ENCODE measurements around the gene ARHGEF11. TPM values are rescaled to one million over a fixed set of nuclear protein-coding genes. Genes with fewer than 3 reads are reported as not detected.
"Not testable (repeated sequence)": the region's sequence is repeated elsewhere in the genome, so short reads cannot be mapped to it uniquely, and the experiment has no call there.

ARHGEF11 gene
- total RNA-seq, 2 donors from 2014 or later = 1.0 to 2.5 TPM

DNA sequence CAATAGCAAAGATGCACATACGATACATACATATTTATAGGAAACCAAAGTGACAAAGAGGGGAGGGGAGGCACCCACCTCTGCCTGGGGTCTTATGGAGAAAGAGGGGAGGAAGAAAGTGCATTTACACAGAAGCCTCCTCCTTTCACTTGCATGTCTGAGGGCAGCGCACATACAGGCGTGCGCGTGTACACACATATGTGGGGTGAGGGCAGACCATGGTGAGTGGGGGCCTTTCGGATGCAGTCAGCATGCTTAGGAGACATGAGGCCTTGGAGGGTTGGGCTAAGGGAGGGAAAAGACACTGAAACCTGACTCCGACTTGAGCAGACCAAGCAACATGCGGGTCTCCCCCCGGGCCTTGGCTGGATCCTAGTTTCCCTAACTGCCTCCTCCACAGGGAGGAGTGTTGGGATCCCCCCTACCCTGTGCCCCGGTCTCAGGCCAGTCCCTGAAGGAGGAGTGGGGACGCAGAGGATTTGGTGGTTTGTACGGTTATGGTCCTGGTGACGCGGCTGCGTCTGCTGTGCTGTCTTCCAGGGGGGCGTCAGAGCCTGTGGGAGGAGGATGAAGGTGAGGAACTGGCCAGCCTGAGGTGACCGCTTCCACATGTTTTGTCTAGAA is 109.9 kb downstream of the ARHGEF11 start:
- H3K9me3 Mint-ChIP-seq = no peaks in the 10 kb centered on the region
- no peak for ATAC-seq
- peak; percentile 22 for DNase-seq (ENCODE audit: low spot score)
- H3K27ac Mint-ChIP-seq = no peak overlapping the region
- no peaks in the 10 kb centered on the region for H3K36me3 Mint-ChIP-seq
- H3K4me1 Mint-ChIP-seq (ENCODE audit: low read depth in 2 of 2) = peaks cover 4 to 6% of the 10 kb centered on the region in 2 donors
- H3K4me3 Mint-ChIP-seq = no peak overlapping the region
- peaks cover 11 to 20% of the 10 kb centered on the region in 2 donors for H3K27me3 Mint-ChIP-seq

DNA sequence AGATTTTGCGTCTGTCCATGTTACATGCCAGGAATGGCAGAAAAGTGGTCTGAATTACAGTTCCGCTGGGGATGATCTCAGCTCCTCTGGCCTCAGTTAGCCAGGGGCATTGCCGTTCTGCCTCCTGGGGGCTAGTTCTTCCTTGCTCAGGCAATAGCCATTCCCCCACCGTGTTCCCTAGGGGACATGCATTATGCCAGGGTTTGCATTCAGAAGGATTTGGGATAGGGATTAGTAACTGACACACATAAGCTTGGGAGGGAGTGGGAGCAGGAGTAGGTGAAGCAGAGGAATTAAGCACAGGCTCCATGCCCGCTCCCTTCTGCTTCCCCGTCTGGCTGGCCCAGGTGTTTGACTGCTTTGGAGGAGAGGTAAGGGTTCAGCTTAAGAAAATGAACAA is 112.4 kb downstream of the ARHGEF11 start:
- no peak overlapping the region for H3K27ac Mint-ChIP-seq
- no peaks in the 10 kb centered on the region for H3K9me3 Mint-ChIP-seq
- H3K36me3 Mint-ChIP-seq = no peaks in the 10 kb centered on the region
- DNase-seq (ENCODE audit: low spot score) = no peak
- no peak for ATAC-seq
- H3K4me3 Mint-ChIP-seq = no peak overlapping the region
- peaks cover 33 to 34% of the 10 kb centered on the region in 2 donors for H3K27me3 Mint-ChIP-seq
- H3K4me1 Mint-ChIP-seq (ENCODE audit: low read depth in 2 of 2) = peaks cover 4 to 9% of the 10 kb centered on the region in 2 donors

DNA sequence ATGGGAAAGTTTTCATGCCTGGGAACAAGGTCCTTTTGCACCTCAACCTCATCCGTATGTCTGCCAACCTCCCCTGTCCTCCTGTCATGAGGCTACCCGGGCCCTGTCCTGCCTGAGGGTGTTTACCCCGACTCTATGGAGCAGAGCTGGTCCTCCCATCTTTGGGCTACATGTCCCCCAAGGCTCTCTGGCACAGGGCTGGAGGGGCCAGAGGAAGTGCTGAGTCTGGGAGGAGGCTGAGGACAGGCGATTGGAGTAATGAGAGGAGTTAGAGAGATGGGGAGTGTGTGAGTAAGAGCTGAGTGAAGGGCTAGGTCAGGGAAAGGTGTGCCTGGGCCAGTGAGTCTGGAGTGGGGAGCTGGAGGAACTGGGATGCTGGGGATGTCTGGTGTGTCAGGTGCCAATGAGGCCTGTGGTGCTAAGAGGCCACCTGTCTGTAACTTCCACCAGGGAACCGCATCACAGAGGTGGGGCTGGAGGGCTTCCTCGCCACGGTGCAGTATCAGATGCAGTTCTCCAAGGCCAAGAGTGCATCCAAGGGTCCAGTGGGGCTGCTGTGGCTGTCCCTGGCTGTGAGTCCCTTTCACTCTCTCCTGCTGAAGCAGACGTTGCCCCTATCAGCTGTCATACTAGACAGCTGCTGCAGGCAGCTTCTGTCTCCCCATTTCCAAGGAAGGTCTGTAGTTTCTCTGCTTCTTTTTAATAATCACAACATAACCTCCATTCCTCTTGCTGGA is 113.4 kb downstream of the ARHGEF11 start:
- Mint-ChIP-seq H3K27ac (no peak overlapping the region), H3K9me3 (no peaks in the 10 kb centered on the region), H3K4me3 (no peak overlapping the region), H3K4me1 (ENCODE audit: low read depth in 2 of 2) (peaks cover 6 to 12% of the 10 kb centered on the region in 2 donors), H3K36me3 (no peaks in the 10 kb centered on the region), H3K27me3 (peaks cover 40 to 42% of the 10 kb centered on the region in 2 donors)
- no peak for DNase-seq (ENCODE audit: low spot score)
- ATAC-seq = no peak

DNA sequence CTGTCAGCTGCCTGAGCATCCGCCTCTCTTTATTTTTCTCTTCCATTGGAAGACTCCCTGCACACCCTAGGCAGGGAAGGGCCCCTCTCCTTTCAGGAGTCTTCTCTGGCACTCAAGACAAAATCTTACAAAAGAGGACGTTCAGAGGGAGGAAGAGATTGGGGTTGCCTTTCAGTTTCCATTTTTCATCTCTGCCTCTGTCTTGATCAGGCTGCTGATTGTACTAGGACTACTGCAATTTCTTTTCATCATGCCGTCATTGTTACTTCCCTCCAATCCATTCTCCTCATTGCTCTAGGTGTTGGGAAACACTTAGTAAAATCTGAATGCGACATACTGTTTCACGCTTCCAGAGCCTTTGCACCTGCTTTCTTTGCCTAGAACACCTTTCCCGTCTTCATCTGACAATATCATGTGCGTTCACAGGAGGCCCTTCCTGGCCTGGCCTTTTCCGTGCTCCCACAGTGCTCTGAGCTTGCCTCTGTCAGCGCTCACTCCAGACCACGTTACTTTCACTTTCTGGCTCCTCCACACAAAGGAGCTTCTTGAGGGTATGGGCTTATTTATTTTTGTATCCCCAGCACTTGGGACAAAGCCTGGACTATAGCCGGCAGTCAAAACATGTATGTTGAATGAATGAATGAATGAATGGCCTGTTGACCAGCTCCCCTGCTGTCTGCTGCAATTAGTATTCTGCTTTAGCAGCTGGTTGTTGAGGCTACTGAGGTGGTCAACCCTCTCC is 114.2 kb downstream of the ARHGEF11 start:
- no peak overlapping the region for H3K4me3 Mint-ChIP-seq
- no peaks in the 10 kb centered on the region for H3K36me3 Mint-ChIP-seq
- ATAC-seq (no peak), DNase-seq (ENCODE audit: low spot score) (no peak)
- no peaks in the 10 kb centered on the region for H3K9me3 Mint-ChIP-seq
- peaks cover 43 to 48% of the 10 kb centered on the region in 2 donors for H3K27me3 Mint-ChIP-seq
- H3K4me1 Mint-ChIP-seq (ENCODE audit: low read depth in 2 of 2) = peaks cover 6 to 12% of the 10 kb centered on the region in 2 donors
- no peak overlapping the region for H3K27ac Mint-ChIP-seq

DNA sequence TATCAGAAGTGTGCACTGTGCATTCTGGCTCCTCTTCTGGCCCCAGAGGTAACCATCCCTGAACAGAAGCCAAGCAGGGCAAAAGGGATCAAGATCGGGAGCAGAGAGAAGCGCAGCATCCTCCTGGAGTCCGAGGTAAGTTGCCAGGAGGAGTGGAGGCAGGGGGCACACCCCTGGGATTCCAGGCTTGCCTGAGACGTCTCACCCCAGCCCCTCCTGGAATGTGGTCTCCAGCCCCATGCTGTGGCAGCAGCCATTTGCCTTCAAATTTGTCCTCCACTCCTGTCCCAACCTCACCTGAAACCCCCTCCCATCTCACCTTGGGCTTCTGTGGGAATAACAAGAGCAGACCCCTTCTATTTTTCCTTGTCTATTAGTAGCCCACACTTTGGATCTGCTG is 115.1 kb downstream of the ARHGEF11 start:
- Mint-ChIP-seq H3K4me1 (ENCODE audit: low read depth in 2 of 2) (peaks cover 6 to 12% of the 10 kb centered on the region in 2 donors), H3K27ac (no peak overlapping the region), H3K27me3 (peaks cover 48 to 54% of the 10 kb centered on the region in 2 donors), H3K9me3 (no peaks in the 10 kb centered on the region), H3K36me3 (no peaks in the 10 kb centered on the region), H3K4me3 (no peak overlapping the region)
- DNase-seq (ENCODE audit: low spot score) (no peak), ATAC-seq (no peak)

DNA sequence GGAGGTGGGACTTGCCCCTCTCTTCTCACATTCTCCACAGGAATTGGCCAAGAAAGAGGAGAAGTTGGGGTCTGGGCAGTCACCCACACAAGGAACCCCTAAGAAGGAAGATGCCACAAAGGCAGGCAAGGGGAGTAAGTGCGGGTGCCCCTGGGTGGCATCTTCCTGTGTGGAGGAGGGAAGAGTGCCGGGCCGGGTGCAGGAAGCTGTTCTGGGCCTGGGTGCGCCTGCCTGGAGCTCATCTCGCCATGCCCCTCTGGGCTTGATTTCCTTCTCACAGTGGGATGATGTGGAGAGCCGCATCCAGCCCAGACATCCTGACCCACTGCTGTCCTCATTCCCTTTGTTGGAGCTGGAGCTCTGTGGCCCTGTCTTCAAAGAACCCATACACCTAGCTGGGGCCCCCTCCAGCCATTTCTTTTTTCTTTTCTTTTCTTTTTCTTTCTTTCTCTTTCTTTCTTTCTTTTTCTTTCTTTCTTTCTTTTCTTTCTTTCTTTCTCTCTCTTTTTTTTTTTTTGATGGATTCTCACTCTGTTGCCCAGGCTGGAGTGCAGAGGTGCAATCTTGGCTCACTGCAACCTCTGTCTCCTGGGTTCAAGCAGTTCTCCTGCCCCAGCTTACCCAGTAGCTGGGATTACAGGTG is 115.8 kb downstream of the ARHGEF11 start:
- no peaks in the 10 kb centered on the region for H3K36me3 Mint-ChIP-seq
- ATAC-seq (no peak), DNase-seq (ENCODE audit: low spot score) (no peak)
- H3K27me3 Mint-ChIP-seq = peaks cover 52 to 61% of the 10 kb centered on the region in 2 donors
- peaks cover 6 to 12% of the 10 kb centered on the region in 2 donors for H3K4me1 Mint-ChIP-seq (ENCODE audit: low read depth in 2 of 2)
- H3K9me3 Mint-ChIP-seq = no peaks in the 10 kb centered on the region
- H3K27ac Mint-ChIP-seq = no peak overlapping the region
- H3K4me3 Mint-ChIP-seq = no peak overlapping the region

DNA sequence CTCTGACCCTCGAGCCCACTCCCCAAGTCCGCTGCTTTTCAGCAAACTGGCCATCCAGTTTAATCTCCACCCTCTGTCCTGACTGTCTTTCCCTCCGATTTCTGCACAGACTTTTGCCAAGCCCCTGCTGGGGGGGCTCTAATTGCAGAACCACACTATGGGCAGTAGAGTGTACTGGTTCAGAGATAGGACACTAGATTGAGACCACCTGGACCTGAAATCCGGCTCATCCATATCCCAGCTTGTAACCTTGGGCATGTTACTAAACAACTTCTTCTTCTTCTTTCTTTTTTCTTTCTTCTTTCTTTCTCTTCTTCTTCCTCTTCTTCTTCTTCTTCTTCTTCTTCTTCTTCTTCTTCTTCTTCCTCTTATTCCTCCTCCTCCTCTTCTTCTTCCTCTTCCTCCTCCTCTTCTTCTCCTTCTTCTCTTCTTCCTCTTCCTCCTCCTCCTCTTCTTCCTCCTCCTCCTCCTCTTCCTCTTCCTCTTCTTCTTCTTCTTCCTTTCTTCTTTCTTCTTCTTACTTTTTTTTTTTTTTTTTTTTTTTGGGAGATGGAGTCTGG is 117.4 kb downstream of the ARHGEF11 start:
- peaks cover 10 to 15% of the 10 kb centered on the region in 2 donors for H3K4me1 Mint-ChIP-seq (ENCODE audit: low read depth in 2 of 2)
- peaks cover 53 to 67% of the 10 kb centered on the region in 2 donors for H3K27me3 Mint-ChIP-seq
- no peaks in the 10 kb centered on the region for H3K9me3 Mint-ChIP-seq
- no peak overlapping the region for H3K4me3 Mint-ChIP-seq
- no peak for ATAC-seq
- DNase-seq (ENCODE audit: low spot score) = no peak
- H3K36me3 Mint-ChIP-seq = no peaks in the 10 kb centered on the region
- no peak overlapping the region for H3K27ac Mint-ChIP-seq

DNA sequence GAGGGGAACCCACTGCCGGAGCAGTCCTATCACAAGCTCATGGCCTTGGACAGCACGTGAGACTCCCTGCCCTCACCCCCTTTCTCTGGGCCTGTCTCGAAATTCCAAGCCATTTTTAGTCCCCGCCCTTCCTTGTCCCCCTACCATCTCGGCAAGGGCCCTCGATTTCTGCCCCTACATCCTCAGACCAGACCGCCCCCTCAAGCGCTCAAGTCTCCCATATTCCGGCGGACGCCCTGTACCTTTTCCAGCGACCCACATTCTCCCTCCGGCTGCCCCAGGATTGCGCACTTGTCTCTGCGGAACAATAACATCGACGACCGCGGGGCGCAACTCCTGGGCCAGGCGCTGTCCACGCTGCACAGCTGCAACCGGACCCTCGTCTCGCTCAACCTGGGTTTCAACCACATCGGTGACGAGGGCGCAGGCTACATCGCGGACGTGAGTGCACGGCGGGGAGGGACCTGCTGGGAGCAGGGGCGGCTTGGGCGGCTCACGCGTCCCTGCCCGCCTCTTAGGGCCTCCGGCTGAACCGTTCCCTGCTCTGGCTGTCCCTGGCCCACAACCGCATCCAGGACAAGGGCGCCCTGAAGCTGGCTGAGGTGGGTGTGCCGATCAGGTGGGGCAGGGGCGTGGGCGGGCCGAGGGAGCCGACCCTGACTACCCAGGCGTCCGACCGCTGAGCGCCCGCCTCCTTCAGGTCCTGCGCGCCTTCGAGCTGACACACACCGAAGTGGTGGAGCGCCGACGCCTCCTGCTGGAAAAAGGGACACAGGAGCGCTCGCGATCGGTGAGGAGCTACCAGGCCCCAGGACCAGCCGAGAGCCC is 118.1 kb downstream of the ARHGEF11 start:
- Mint-ChIP-seq H3K27ac (no peak overlapping the region), H3K27me3 (peaks cover 51 to 74% of the 10 kb centered on the region in 2 donors), H3K4me3 (no peak overlapping the region), H3K36me3 (no peaks in the 10 kb centered on the region), H3K4me1 (ENCODE audit: low read depth in 2 of 2) (peaks cover 12 to 16% of the 10 kb centered on the region in 2 donors), H3K9me3 (no peaks in the 10 kb centered on the region)
- DNase-seq (ENCODE audit: low spot score) (no peak), ATAC-seq (peak; percentile 64 to 68)

DNA sequence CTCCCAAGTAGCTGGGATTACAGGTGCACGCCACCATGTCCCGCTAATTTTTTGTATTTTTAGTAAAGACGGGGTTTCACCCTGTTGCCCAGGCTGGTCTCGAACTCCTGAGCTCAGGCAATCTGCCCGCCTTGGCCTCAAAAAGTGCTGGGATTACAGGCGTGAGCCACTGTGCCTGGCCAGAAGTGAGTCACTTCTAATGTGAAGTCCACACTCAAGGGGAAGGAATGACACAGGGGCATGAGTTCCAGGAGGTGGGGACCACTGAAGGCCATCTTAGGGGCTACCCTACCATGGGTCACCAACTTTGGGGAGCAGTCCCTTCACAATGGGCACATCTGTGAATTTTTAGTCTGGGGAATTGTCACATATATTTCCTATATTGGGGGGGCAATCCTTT is 118.8 kb downstream of the ARHGEF11 start:
- Mint-ChIP-seq H3K27me3 (peaks cover 59 to 81% of the 10 kb centered on the region in 2 donors), H3K4me1 (ENCODE audit: low read depth in 2 of 2) (peaks cover 12 to 16% of the 10 kb centered on the region in 2 donors)
- not testable (repeated sequence) for H3K27ac Mint-ChIP-seq; ATAC-seq; DNase-seq (ENCODE audit: low spot score); H3K4me3 Mint-ChIP-seq; H3K36me3 Mint-ChIP-seq; H3K9me3 Mint-ChIP-seq

DNA sequence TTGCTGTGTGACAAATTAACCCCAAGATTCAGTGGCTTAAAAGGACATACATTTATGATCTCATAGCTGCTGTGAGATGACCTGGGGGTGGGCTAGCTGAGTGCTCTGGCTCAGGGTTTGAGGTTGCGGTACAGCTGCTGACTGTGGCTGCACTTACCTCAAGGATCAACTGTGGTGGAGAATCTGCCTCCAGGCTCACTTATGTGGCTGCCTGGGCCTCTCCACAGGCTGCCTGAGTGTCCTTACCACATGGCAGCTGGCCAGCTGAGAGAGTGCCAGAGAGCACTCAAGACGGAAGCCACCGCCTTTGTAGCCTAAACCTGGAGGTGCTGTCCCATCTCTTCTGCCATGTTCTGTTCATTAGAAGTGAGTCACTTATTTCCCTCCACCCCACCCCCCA is 119.4 kb downstream of the ARHGEF11 start:
- H3K36me3 Mint-ChIP-seq = no peaks in the 10 kb centered on the region
- ATAC-seq = peak; percentile 44 to 63
- no peak overlapping the region for H3K4me3 Mint-ChIP-seq
- no peaks in the 10 kb centered on the region for H3K9me3 Mint-ChIP-seq
- peaks cover 59 to 81% of the 10 kb centered on the region in 2 donors for H3K27me3 Mint-ChIP-seq
- peaks cover 8 to 12% of the 10 kb centered on the region in 2 donors for H3K4me1 Mint-ChIP-seq (ENCODE audit: low read depth in 2 of 2)
- no peak overlapping the region for H3K27ac Mint-ChIP-seq
- no peak for DNase-seq (ENCODE audit: low spot score)

DNA sequence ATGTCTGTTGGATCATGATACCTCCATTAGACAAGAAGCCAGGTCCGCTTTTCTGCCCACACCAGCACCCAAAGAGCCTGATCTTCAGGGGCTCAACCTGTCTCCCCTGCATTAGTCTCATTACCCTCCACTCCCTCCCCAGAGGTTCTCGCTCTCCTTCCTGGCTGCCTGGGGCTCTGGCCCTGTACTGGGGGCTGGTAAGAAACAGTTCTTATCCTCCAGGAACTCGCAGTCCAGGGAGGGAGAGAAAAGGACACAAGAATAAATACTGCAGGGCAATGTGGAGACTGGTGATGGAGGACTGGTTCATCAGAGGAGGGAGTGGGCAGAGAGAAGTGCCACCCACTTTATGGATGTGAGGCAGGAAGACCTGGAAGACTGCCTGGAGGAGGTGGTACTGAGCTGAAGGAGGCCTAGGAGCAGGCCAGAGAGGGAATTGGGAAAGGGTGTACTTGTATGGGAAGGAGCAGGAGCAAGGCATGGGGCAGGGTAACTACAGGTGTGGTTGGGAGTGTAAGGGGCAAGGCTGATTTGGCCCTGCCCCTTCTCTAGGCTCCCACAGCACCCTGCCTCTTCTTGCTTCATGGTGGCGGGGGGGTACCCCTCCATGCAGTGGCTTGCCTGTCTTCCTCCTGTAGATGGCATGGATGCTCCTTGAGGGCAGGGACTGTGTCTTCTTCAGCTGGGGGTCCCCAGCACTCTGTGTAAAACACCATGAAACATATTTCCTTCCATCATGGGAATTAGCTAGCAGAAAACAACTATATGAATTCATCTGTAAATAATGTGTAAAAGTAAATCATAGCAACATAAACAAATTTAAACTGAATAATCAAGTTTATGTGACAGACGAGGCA is 120.2 kb downstream of the ARHGEF11 start:
- H3K4me1 Mint-ChIP-seq (ENCODE audit: low read depth in 2 of 2) = peaks cover 10 to 11% of the 10 kb centered on the region in 2 donors
- H3K27ac Mint-ChIP-seq = no peak overlapping the region
- ATAC-seq (no peak), DNase-seq (ENCODE audit: low spot score) (no peak)
- H3K27me3 Mint-ChIP-seq = peaks cover 59 to 81% of the 10 kb centered on the region in 2 donors
- no peak overlapping the region for H3K4me3 Mint-ChIP-seq
- H3K36me3 Mint-ChIP-seq = no peaks in the 10 kb centered on the region
- no peaks in the 10 kb centered on the region for H3K9me3 Mint-ChIP-seq

Data from natural killer cell treated with Interleukin-12 subunit alpha and Interleukin-12 subunit beta and Interleukin-15 and Interleukin-18, amount 100 ng/mL, for 72 hours (primary cell).